Fibroblast of lung (primary cell): ENCODE measurements around the gene CTNND2.

Source experiments
- EZH2 ChIP-seq: IDR thresholded peaks from 2 replicates; pipeline ENCODE4 v1.5.1; 2012; ENCODE audit warnings: low read length, control low read depth, mild to moderate bottlenecking; ENCODE audit errors: missing control alignments
- TF ChIP-seq, protein P1 (sequence below), 2 donors: IDR thresholded peaks in 1 of 2; conservative IDR thresholded peaks in 1 of 2; 1 replicate in 1 of 2; 2 replicates in 1 of 2; pipeline ENCODE4 v1.5.1; 2011 to 2012; ENCODE audit warnings: low read length in 2 of 2, control low read depth in 1 of 2, inconsistent platforms in 1 of 2, low read depth in 1 of 2, mild to moderate bottlenecking in 1 of 2

DNA sequence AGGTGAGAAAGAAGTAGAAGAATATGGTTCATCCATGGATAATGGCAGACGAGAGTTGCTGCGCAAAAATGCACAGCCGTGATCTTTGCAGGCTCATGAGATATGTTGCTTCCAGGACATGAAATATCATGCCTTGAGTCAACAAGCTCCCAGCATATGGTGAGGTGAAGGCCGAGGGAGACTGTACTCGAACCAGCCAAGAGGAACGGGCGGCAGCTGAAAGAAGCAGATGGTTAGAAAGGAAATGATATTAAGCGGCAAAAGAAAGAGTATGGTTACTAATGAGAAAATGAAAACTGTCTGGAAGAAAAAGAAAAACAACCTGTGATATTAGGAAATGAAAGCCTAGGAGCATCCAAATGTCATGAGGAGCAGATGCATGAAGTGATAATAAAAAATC lies 798.5 kb downstream of the CTNND2 start:
- TF ChIP-seq, protein P1, sequence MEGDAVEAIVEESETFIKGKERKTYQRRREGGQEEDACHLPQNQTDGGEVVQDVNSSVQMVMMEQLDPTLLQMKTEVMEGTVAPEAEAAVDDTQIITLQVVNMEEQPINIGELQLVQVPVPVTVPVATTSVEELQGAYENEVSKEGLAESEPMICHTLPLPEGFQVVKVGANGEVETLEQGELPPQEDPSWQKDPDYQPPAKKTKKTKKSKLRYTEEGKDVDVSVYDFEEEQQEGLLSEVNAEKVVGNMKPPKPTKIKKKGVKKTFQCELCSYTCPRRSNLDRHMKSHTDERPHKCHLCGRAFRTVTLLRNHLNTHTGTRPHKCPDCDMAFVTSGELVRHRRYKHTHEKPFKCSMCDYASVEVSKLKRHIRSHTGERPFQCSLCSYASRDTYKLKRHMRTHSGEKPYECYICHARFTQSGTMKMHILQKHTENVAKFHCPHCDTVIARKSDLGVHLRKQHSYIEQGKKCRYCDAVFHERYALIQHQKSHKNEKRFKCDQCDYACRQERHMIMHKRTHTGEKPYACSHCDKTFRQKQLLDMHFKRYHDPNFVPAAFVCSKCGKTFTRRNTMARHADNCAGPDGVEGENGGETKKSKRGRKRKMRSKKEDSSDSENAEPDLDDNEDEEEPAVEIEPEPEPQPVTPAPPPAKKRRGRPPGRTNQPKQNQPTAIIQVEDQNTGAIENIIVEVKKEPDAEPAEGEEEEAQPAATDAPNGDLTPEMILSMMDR (conservative IDR thresholded peaks at IDR 0.05 in 1 of 2, IDR thresholded peaks at IDR 0.05 in 1 of 2; ENCODE audit: low read depth in 1 of 2, low read length in 2 of 2), result no peak
- no peak for TF ChIP-seq EZH2
